ENCODE data around the gene BCAP31.
"Not testable (repeated sequence)": the region's sequence is repeated elsewhere in the genome, so short reads cannot be mapped to it uniquely, and the experiment has no call there.

The BCAP31 gene

DNA sequence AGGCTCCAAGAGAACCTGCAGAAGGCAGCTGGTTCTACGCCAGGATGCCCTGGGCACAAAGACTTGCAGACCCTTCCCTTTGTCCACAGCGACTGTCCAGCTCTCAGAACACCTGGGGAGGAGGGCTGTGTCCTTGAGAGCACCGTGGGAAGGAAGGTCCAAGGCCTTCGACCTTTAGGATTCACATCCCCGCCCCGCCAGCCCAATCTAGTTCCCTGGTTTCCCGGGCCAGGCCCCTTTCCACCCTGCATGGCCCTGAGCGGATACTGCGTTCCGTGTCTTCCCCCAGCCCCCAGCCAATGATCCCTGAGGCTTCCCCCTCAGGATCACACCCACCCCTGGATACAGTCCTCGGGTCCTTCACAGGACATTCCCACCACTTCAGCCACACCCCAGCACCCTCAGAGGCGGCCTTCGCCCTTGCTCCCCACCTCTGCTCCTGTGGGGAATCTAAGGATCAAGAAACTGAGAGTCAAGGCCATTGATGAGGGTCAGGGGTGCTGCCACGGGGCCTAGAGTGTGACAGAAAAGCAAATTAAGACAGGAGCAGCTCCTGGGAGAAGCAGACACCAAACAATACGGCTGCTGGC lies 9.6 kb upstream of the BCAP31 start:
- DNase-seq: no peak

DNA sequence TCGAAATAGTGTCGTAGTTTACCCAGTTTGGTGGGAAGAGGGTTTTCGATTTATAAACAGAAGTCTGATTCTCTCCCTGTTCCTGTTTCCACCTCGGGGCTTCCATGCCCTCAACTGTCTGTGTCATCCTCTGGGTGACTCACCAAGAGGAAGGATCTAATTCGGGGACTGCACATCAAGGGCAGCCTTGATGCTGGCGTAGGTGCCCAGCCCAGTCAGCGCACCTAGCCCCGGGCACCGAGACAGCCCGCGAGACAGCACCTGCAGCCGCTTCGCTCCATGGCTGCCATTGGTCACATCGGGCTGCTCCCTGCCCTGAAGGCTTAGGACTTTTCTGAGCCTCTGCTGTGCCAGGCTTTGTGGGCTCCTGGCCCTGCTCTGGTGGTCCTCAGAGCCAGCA lies 8.2 kb upstream of the BCAP31 start:
- DNase-seq: no peak

DNA sequence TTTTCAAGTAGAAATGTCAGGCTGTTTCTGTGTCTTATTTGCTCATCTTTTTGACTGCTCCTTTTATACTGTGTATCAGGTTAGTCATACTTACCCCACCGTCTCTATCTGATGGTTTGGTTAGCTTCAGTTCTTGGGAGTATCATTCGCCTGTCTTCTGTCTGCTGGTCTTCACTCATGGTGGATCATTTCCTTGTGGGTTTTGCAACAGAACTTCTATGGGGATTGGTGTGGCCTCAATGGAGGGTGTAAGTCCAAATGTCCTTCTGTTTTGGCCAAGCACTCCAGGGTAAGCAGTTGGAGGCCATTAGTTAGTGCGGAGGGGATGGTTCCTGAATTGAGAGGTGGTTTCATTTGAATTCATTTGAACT lies 7.6 kb upstream of the BCAP31 start:
- no peak for DNase-seq

DNA sequence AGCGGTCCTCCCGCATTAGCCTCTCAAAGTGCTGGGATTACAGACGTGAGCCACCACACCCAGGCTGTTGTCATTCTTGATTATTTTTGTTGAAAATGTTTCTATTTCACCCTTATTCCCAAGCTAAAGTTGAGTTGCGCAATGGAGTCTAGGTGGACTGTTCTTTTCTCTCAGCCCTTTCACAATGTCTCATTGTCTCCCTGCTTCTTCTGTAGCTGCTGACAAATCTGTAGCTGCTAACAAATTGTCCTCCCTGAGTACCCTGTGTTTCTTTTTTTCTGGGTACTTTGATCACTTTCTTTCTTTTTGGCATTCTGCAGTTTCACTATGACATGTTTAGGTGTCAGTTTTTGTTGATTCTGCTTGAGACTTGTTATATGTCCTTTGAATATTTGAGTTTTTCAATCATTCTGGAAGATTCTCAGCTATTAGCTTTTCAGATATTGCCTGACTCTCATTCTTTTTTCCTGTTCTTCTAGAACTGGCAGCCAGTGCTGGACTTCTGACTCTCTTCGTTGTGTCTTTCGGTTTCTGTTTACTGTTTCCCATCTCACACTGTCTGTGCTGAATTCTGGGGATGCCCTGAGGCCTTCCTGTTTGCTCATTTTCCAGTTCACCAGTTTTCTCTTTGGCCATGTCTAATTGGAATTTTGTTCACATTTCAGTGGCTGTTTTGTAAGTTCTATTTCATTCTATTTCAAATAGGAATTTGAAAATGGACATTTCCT lies 7.1 kb upstream of the BCAP31 start:
- no peak for DNase-seq

DNA sequence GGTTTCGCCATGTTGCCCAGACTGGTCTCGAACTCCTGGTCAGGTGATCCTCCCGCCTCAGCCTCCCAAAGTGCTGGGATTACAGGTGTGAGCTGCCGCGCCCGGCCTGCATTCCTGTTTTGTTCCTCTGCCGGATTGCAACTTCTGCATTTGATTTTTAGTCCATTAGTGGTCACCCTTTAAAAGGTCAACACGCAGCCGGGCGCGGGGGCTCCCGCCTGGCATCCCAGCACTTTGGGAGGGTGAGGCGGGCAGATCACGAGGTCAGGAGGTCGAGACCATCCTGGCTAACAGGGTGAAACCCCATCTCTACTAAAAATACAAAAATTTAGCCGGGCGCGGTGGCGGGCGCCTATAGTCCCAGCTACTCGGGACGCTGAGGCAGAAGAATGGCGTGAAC lies 5.9 kb upstream of the BCAP31 start:
- not testable (repeated sequence) for DNase-seq

DNA sequence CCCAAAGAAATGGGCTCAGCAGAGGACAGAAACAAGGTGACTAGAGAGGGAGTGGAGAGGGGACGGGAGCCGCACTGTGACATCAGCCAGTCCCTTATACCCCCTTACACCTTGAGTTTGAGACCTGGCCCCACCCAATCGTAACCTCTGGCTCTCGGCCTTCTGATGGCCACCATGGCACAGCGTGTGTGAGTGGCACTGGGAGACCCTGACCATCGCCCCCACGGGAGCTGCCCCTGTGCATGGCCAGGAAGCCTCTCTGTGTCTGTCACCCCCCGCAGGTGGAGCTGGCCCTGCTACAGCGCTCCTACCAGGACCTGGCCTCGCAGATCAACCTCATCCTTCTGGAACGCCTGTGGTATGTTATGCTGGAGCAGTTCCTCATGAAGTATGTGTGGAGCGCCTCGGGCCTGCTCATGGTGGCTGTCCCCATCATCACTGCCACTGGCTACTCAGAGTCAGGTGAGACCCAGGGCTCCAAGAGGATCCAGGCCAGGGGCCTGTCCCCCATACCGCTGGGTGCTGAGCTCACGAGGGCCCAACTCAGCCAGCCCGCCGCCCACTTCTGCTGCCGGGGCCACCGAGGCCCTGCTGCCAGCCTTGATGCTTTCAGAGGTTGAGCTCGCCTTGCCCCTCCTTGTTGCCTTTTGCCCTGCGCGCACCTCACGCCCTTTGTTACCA lies 4.9 kb upstream of the BCAP31 start:
- DNase-seq: no peak

DNA sequence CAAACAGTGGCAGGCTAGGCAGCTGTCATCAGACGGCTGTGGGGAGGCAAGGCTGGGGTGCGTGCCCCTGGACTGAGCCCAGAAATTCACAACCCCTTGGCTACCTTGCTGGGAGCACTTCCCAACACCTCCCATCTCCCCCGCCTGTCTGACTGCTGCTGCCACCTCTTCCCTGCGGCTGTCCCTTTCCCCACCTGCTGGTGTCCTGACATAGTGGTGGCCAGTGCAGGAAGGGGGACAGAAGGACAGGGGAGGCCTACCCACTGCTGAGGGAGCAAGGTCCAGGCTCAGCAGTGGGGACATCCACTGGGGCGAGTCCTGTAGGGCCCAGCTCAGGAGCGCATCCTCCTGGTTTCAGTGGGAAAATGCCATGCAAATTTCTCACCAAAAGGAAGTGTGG lies 3.9 kb upstream of the BCAP31 start:
- no peak for DNase-seq

DNA sequence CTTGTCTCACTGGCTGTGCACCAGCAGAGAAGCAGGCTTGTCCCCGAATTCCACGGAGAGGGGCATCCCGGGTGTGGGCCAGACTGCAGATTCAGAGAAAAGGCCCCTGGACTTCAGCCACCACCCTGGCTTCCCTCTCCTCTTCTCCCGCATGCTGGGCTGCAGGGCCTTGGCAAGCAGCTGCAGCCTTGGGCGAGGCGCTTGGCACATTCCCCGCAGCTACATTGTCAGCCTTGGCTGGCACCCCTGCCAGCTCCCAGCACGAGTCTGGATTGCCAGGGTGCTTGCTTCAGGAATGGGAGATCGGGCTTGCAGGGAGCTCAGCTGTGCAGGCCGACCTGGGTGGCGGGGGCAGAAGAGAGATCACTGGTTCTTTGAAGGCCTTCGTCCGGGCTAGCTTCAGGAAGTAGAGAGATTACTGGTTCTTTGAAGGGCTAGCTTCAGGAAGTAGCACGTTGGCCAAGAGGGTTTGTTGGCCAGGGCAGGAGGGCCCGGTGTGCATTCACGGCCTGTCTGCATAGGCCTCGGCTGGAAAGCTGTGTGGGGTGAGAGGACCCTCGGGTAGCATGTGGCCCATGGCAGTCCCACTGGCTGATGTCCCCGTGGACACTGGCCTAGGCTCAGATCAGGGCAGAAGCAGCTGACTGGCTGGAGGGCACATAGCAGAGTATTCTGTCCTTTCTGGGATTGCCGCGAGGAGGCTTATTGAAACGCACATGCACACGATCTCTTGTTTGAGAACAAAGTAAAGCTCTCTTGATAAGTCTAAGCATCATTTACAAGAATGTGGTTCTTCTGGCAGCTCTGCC lies 3.1 kb upstream of the BCAP31 start:
- no peak for DNase-seq

DNA sequence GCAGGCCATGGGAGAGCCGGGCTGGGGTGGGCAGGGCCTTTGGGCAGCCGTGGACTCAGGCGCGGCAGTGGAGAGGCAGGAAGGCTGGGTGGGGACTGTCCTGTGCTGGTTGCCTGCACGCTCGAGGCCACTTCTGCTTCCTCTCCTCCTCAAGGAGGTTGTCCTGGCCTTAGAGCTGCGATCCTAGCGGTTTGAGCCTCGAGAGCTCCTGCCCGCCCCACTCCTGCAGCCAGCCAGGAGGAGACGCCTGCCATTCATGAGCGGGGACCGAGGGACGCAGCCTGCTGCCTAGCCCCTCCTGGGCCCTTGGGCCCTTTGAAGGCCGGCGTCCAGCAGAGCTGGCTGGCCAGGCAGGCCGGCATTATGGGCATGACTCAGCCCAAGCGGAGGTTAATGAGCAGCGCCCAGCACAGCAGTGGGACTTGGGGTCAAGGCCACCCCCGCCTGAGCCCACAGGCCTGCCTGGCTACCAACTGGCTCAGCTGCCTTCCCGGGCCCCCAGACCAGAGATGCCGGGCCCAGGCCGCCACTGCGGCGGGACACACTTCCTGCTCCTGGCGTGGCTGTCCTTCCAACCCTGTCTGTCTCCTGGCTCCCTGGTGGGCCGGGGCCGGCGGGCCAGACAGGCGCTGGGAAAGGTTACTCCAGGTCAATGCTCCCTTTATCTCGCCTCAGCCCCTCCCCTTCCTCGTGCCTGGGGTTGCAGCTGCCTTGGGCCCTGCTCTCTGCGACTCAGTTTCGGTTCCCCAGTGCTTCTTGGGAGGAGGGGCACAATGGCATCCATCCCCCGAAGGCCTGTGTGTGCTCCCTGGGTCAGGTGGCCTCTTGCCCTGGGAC lies 2.3 kb upstream of the BCAP31 start:
- DNase-seq: no peak

DNA sequence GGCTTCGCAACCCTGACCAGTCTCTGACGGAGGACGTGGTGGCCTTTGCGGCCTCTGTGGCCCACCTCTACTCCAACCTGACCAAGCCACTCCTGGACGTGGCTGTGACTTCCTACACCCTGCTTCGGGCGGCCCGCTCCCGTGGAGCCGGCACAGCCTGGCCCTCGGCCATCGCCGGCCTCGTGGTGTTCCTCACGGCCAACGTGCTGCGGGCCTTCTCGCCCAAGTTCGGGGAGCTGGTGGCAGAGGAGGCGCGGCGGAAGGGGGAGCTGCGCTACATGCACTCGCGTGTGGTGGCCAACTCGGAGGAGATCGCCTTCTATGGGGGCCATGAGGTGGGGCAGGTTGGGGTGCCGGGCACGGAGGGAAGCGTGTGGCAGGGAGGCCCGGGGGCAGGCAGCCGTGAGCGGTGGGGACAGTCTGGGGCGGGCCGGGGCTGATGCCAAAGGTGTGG lies 1.7 kb upstream of the BCAP31 start:
- no peak for DNase-seq

DNA sequence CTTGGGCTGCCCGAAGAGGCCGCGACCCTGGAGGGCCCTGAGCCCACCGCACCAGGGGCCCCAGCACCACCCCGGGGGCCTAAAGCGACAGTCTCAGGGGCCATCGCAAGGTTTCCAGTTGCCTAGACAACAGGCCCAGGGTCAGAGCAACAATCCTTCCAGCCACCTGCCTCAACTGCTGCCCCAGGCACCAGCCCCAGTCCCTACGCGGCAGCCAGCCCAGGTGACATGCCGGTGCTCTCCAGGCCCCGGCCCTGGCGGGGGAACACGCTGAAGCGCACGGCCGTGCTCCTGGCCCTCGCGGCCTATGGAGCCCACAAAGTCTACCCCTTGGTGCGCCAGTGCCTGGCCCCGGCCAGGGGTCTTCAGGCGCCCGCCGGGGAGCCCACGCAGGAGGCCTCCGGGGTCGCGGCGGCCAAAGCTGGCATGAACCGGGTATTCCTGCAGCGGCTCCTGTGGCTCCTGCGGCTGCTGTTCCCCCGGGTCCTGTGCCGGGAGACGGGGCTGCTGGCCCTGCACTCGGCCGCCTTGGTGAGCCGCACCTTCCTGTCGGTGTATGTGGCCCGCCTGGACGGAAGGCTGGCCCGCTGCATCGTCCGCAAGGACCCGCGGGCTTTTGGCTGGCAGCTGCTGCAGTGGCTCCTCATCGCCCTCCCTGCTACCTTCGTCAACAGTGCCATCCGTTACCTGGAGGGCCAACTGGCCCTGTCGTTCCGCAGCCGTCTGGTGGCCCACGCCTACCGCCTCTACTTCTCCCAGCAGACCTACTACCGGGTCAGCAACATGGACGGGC lies 1.0 kb upstream of the BCAP31 start:
- DNase-seq: no peak

DNA sequence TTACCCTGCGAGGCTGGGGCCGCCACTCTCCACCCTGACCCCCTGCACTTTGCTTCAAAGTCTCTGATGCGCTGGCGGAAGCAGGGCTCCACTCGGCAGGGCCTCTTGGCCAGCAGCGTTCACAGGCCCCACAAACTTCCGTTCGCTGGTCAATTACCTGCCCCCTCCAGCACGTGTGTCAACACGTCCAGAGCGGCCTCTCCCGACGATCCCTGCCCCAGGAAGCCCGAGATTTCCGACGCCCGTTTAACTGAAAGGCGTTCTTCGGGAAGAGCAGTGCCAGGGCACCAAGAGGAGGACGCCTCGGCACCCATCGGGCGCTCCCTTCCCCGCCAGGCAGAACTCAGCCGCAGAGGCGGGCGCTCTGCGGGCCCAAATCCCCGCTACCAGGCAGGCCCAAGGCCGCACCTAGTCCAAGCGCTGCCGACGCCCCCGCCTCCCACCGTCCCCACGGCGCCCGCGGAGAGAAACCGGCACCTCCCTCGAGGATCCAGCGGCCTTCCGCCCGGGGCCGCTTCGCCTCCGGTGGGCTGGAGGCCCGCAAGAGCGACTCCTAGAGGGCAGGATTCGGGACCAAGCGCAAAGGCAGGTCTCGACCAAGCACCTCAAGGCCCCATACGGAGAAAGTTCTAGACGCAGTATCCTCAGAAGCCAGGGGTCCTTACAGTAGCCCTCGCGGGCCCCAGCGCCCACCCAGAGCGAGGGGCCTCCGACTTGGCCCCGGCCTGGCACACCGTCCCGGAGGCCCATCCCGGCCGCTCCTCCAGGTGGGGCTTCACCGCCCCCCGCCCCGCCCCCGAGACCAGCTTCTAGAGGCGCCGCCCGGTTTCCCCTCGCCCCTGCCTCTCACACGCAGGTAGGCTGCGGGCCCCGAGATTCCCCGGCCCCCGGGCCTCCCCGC lies 586 bp downstream of the BCAP31 start:
- no peak for DNase-seq

DNA sequence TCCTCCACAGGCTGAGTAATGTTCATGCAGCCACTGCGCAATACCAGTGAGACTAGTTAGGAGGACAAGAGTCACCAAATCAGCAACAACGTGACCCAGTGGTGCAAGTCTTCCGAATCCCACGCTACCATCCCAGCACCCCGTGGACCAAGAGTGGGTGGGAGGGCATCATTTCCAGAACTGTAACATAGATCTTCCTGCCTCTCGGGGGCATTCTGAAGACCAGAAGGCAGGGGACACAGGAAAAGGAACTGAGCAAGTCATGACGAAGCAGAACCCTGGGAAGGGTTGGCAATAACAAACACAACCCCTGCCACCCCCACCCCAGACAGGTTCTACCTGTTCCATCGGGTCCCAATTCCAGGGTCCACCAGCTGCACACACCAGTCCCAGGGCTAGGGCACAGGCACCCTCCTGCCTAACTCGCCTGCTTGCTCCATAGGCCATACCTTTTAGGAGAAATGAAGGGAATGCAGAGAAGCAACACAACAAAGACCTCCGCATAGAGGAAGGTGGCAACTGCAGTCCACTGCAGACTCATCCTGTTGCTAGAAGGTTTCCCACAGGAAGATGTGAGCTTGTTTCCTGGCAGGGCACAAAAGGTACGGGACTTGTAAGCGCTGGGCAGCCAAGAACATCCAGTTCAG lies 1.4 kb downstream of the BCAP31 start:
- DNase-seq: no peak

DNA sequence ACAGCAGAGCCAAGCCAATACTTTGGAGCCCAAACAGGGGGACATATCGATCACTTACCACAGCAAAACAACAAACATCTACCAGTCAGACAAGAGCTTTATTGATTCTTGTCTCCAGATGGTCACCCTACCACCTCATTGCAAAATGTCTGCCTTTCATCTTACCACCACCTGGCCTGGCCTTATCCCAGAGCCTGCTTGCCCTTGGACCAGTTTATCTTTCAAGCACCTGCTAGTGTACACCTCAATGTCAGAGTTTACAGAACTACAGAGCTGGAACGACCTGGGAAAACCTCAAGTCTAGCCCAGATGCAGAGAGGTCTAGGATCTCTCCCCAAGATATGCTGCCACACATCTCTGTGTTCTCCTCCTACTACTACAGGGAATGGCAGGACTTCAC lies 4.5 kb downstream of the BCAP31 start:
- DNase-seq: no peak

DNA sequence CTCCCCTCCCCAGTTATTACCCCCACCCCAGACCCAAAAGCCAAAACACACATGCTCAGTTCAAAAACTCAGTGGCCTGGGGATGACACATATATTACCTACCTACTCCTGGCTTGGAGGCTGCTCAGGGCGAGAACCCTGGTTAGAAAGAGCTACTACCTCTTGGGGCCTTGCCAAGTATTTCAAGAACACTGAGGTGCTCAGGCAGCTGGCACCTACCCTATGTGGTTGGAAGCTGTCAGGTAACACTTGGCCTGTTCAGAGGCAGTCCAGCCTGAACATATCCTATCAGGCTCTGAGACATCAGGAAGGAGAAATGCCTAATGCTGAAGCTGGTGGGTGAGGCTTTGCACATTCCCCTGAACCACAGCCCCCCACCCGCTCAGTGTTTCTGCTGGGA lies 4.9 kb downstream of the BCAP31 start:
- DNase-seq: no peak

DNA sequence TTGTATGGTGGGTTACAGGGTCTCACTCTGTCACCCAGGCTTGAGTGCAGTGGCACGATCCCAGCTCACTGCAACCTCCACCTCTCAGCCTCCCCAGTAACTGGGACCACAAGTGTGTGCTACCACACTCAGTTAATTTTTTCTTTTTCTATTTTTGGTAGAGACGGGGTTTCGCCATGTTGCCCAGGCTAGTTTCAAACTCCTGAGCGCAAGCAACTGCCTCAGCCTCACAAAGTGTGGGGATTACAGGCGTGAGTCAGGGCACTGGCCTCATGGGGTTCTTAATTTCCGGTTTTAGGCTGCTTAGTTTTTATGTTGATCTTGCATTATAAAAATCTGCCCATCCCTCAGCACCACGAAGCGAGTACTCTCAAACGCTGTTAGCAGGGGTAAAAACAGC lies 6.7 kb downstream of the BCAP31 start:
- no peak for DNase-seq

DNA sequence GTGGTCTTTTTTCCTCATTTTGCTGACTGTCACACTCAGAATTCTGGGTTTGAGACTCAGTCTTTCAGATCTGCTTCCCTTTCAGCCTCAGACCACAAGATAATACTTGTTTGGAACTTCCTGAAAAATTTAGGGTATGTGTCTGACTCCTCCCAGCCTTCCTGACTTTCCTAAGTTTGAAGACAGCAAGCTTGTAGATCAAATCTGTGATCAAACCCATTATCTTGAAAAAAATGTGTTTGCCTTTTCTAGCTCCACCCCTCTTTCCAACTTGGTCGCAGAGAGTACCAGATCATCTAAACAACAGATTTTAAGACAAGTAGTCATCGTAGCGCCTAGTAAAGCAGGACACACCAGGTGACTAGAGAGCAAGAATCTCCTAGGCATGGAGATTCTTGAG lies 9.9 kb downstream of the BCAP31 start:
- no peak for DNase-seq

DNA sequence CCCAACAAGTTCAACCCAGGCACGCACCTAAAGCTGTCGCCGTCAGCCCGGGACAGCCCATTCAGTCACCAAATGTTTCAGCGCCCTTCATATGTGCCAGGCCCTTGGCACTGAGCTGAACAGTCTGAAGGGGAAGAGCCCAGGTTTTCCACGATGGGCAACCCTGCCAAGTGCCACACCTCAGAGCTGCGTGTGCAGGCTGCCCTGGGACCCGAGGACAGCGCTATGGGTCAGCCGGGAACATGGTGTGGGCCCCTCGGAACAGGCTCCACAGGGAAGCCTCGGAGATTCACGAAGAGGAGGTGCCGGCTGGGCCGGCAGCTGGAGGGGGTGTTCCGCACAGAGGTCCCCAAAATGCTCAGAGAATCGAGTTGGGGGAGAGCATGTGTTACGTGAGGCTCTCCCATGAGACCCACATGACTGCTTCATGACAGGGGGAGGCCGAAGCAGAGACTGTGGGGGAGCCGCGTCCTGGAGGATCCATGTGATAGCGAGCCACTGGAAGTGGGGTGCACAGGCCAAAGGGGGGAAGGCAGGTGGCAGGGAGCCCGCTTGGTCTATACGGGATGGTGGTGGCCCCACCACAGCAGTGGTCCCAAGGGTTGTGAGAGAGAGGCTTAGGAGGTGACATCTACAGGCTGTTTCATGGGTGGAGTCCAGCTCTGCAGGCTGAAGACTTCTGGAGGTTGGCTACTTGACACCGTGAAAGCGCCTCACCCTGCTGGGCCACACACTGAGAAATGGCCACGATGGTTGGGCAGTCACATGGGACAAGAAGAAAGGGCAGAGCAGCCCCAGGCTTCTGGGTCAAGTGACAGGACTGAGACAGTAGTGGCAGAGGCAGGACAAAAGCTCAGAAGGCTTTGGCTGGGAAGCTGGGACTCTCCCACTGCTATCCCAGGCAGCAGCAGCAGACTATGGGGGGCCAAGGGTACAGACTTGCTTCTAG lies 14.2 kb downstream of the BCAP31 start:
- DNase-seq: no peak

DNA sequence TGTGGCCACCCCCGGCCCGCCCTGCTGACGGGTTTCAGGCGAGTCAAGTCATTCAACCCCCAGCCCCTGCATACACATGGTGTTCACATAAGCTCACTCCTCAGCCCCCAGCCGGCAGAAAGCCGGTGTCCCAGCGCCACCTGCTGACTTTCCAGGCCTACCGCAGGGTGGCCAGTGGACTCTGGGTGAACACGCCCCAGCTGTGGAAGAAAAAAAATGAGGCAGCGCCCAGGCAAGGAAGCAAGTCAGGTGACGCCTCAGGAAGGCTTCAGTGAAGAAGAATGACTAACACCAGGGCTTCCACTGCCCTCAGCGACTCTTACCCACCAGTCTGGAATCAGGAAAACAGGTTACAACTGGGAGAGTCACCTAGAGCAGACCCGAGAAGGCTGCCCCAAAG lies 15.8 kb downstream of the BCAP31 start:
- peak; percentile 48 for DNase-seq
